Measurements from ENCODE around the gene CSF3R.

CSF3R gene

DNA sequence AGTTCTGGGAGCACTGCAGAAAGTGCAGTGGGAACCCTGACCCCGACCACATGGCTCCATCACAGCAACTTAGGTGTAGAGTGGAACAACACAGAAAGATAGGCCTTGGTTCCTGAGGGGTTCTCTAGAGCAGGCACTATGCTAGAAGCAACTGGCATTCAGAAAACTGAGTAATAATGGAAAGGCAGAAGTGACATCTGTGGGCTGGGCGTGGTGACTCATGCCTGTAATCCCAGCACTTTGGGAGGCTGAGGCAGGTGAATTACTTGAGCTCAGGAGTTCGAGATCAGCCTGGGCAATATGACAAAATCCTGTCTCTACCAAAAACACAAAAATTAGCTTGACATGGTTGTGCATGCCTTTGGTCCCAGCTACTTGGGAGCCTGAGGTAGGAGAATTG, 23.8 kb downstream of the CSF3R start:
- no peak overlapping the region for H3K4me3 ChIP-seq (replicated peaks in 1 of 2; ENCODE audit: low read depth in 2 of 2, low read length in 2 of 2)
- no peak for DNase-seq (ENCODE audit: low read depth in 2 of 2)
- no peak for TF ChIP-seq CTCF (IDR thresholded peaks at IDR 0.05; ENCODE audit: low read depth, low read length)

DNA sequence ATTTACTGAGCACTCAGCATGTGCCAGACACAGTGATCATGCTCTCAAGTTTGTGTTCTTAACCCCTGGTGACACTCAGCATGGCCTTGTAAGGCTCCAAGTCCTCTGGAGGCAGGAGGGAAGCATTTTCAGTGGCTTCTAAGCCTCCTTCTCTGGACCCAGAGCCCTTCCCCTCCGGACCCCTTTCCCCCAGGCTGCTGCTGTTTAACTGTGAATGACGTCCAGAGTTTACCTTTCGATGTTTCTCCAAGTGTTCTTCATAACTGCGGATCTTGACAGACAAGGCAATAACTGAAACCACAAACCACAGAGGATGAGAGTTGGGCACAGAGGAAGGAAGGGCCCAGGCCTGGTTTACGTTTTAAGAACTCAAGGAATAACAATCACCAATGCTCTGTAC, 25.0 kb downstream of the CSF3R start:
- no peak for TF ChIP-seq CTCF (IDR thresholded peaks at IDR 0.05; ENCODE audit: low read depth, low read length)
- DNase-seq (ENCODE audit: low read depth in 2 of 2): no peak
- no peak overlapping the region for H3K4me3 ChIP-seq (replicated peaks in 1 of 2; ENCODE audit: low read depth in 2 of 2, low read length in 2 of 2)

DNA sequence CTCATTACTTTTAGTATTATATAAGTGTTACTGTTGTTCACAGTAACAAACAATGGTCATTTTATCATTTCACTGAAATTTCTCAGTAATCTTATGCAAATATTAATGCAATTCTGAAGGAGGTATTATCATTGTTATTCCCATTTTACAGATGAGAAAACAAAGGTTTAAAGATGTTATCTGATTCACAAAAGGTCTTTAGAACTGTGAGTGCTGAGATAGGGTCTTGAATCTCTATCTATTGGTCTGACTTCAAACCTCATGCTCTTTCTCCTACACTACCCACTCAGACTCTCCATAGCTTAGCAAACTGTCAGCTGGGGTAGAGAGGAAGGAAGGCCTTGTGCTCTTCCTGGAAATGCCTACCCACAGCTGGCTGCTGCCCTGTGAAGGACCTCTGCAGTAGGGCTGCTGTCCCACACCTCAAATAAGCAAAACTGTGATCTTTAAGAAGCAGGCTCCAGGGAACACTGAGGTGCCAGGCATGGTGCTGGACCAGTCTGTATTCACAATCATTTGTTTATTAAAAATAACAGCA, 26.3 kb downstream of the CSF3R start:
- DNase-seq (ENCODE audit: low read depth in 2 of 2): no peak
- no peak for TF ChIP-seq CTCF (IDR thresholded peaks at IDR 0.05; ENCODE audit: low read depth, low read length)
- no peak overlapping the region for H3K4me3 ChIP-seq (replicated peaks in 1 of 2; ENCODE audit: low read depth in 2 of 2, low read length in 2 of 2)

- TF ChIP-seq CTCF (IDR thresholded peaks at IDR 0.05; ENCODE audit: low read depth, low read length): no peak
- no peak for DNase-seq (ENCODE audit: low read depth in 2 of 2)
- no peak overlapping the region for H3K4me3 ChIP-seq (replicated peaks in 1 of 2; ENCODE audit: low read depth in 2 of 2, low read length in 2 of 2)
Observed at GRCh38 chr1:36455386-36455785, 27.3 kb downstream of the CSF3R start.

DNA sequence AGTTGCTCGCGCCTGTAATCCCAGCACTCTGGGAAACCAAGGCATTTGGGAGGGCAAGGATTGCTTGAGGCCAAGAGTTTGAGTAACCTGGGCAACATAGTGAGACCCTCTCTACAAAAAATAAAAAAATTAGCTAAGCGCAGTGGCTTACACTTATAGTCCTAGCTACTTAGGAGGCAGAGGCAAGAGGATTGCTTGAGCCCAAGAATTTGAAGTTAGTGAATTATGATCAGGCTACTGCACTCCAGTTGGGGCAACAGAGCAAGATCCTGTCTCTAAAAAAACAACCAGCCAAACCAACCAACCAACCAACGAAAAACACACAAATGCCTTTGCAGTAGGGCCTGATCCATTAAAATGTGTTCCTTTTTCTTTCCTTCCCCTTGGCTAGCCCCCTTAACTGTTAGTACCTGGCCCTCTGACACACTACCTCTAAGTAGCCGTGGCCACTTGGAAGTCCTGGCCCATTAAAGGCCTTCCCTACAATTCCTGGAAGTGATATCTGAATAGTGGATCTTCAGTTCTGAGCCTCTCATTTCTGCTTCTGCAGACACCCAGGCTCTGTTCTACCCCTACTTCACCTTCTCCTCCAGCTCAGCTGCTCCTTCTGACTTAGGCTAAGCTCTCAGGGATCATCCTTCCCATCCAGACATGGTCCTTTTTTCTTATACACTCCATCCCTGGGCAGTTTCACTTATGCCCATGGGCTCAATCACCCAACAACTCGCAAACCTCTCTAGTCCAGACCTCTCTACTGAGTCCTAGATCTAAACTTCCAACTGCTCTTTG, 28.9 kb downstream of the CSF3R start:
- no peak for TF ChIP-seq CTCF (IDR thresholded peaks at IDR 0.05; ENCODE audit: low read depth, low read length)
- DNase-seq (ENCODE audit: low read depth in 2 of 2): no peak
- H3K4me3 ChIP-seq (replicated peaks in 1 of 2; ENCODE audit: low read depth in 2 of 2, low read length in 2 of 2): no peak overlapping the region

DNA sequence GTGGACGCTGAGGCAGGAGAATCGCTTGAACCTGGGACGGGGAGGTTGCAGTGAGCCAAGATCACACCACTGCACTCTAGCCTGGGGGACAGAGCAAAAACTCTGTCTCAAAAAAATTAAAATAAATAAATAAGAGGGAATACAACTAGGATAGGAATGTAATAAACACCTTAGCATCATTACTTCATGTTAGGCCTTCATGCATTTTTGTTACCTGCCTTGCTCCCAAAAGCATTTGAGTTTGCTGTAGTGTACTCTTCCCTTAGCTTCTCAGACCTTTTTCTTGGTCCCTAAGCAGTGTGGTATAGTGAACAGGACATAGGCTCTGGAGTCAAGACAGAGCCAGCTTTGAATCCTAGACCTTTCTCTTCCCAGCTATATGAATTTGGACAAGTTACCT, 29.7 kb downstream of the CSF3R start:
- no peak for DNase-seq (ENCODE audit: low read depth in 2 of 2)
- no peak for TF ChIP-seq CTCF (IDR thresholded peaks at IDR 0.05; ENCODE audit: low read depth, low read length)
- H3K4me3 ChIP-seq (replicated peaks in 1 of 2; ENCODE audit: low read depth in 2 of 2, low read length in 2 of 2): no peak overlapping the region

All from cardiac fibroblast (primary cell).